OCI-LY3 (cell line): Measurements from ENCODE around the gene GGPS1.
"Not testable (repeated sequence)": the region's sequence is repeated elsewhere in the genome, so short reads cannot be mapped to it uniquely, and the experiment has no call there.

Source experiments
- CTCF ChIP-seq: fragments of 200-600, 300-600 bp; sonication (generic); IDR thresholded peaks from 2 replicates; pipeline ENCODE4 v1.5.1; 2014; ENCODE audit warnings: antibody characterized with exemption, low read length, low read depth
- EZH2phosphoT487 ChIP-seq: fragments of 200-600 bp; shearing (Covaris generic); IDR thresholded peaks from 2 replicates; pipeline ENCODE4 v1.6.1; 2018; ENCODE audit warnings: antibody characterized with exemption, mixed run types, low read depth

GRCh38 chr1:235378134-235378735 is 49.9 kb downstream of the GGPS1 start:
- TF ChIP-seq CTCF, EZH2phosphoT487: not testable (repeated sequence)
